KOPT-K1 (cell line): ENCODE data around the gene NRP1.
A peak's percentile ranks its signal among the peaks of the same experiment; 100 is the strongest.
"Not testable (repeated sequence)": the region's sequence is repeated elsewhere in the genome, so short reads cannot be mapped to it uniquely, and the experiment has no call there.

Experiments used
- H3K27ac ChIP-seq: fragments of 200-600 bp; sonication (generic); 2 replicates; pipeline ENCODE4 v1.5.1; 2016; ENCODE audit warnings: antibody characterized with exemption, mild to moderate bottlenecking, low read depth, low read length; ENCODE audit not compliant: poor library complexity, severe bottlenecking
- H3K36me3 ChIP-seq: fragments of 200-600 bp; sonication (generic); 2 replicates; pipeline ENCODE4 v1.5.1; 2017; ENCODE audit warnings: antibody characterized with exemption, mild to moderate bottlenecking, low read length, moderate library complexity; ENCODE audit not compliant: insufficient read depth
- H3K9me3 ChIP-seq: fragments of 200-600 bp; sonication (generic); 2 replicates; pipeline ENCODE4 v1.5.1; 2017; ENCODE audit warnings: antibody characterized with exemption, low read length, mild to moderate bottlenecking; ENCODE audit not compliant: insufficient read depth, poor library complexity, severe bottlenecking

Gene NRP1

DNA sequence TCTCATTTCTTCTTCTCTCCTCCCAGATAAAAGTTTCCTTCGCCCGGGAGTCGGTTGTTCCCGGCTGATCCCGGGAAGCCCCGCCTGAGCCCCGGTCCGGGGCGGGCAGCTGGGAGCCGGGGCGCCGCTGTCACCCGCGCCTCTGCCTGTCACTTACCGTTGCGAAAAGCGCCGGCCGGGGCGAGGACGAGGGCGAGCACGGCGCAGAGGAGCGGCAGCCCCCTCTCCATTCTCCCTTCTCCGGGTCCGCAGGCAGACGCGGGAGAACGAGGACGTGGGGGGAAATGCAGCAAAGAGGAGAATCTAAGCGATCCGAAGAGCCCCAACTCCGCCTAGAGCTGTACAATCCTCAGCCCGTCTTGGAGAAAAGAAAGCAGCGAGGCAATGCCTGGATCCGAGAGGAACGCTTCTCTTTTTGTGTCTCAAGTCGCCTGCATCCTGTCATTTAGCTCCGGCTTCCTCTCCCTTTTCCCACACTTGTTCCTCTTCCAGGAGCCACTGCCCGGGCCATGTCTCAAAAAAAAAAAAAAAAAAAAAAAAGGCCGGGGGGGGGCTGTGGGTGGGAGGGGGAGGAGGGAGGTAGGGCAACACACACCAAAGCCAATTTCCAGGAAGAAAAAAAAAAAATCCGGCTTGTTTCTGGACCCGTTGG lies at the start of gene NRP1:
Gene NRP1 (minus strand): TSS at position 515 of the 652 bp plus-strand sequence. CDS start 285 bp downstream, at position 230.
- no peaks in the 10 kb centered on the region for H3K36me3 ChIP-seq
- no peaks in the 10 kb centered on the region for H3K9me3 ChIP-seq
- peak within 1 kb of the TSS; percentile 5 for H3K27ac ChIP-seq

DNA sequence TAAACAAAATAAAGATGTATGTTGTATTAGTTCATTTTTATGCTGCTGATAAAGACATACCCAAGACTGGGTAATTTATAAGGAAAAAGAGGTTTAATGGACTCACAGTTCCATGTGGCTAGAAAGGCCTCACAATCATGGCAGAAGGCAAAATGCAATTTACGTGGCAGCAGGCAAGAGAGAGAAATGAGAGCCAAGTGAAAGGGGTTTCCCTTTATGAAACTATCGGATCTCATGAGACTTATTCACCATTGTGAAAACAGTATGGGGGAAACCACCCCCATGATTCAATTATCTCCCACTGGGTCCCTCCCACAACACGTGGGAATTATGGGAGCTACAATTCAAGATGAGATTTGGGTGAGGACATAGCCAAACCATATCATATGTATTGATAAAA lies 49.7 kb upstream of the NRP1 start:
- H3K9me3 ChIP-seq, H3K36me3 ChIP-seq: not testable (repeated sequence)

DNA sequence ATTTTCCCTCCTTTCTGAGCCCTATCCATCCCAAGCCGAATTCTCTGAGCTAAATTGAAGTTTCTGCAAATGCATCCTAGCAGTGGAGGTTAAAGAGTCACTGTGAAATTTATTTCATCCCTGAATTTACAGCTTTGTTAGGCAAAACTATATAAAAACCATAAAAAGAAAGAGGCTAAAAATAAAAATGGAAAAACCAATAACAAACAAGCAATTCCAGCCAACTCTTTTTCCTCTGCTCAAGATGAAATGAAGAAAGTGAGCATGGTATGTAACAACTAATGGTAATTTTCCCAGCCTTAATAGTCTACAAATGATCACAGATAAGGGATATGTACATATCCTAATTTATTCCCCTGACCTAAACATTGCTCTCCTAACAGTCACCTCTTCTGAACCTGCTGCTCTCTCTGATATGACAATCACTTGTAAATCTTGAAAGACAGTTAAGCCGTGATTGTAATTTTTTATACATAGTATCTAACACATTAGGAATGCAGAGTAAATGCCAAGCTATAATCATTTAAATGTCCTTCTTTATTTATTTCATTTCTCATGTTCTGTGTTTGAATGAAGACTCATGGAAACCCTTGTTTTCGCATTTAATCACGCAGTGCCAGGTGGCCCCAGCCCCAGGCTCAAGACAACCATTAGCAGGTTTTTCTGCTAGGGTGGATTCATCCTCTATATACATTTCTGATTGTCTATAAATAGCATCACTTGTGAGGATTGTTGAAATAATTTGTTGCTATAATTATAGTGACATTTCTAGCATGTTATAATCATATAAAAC lies 48.6 kb upstream of the NRP1 start:
- H3K9me3 ChIP-seq: no peaks in the 10 kb centered on the region
- no peaks in the 10 kb centered on the region for H3K36me3 ChIP-seq
- H3K27ac ChIP-seq: no peak overlapping the region

More for the DNA sequence above, 49.7 kb upstream of the NRP1 start:
- H3K27ac ChIP-seq: not testable (repeated sequence)

- Histone ChIP-seq H3K9me3 (no peaks in the 10 kb centered on the region), H3K36me3 (no peaks in the 10 kb centered on the region), H3K27ac (no peak overlapping the region)
Observed at GRCh38 chr10:33382216-33382600, 47.7 kb upstream of the NRP1 start.

GRCh38 chr10:33381451-33382215 lies 47.2 kb upstream of the NRP1 start:
- H3K27ac ChIP-seq: no peak overlapping the region
- no peaks in the 10 kb centered on the region for H3K36me3 ChIP-seq
- no peaks in the 10 kb centered on the region for H3K9me3 ChIP-seq

GRCh38 chr10:33377658-33378025 lies 43.2 kb upstream of the NRP1 start:
- no peak overlapping the region for H3K27ac ChIP-seq
- H3K9me3 ChIP-seq: no peaks in the 10 kb centered on the region
- no peaks in the 10 kb centered on the region for H3K36me3 ChIP-seq

DNA sequence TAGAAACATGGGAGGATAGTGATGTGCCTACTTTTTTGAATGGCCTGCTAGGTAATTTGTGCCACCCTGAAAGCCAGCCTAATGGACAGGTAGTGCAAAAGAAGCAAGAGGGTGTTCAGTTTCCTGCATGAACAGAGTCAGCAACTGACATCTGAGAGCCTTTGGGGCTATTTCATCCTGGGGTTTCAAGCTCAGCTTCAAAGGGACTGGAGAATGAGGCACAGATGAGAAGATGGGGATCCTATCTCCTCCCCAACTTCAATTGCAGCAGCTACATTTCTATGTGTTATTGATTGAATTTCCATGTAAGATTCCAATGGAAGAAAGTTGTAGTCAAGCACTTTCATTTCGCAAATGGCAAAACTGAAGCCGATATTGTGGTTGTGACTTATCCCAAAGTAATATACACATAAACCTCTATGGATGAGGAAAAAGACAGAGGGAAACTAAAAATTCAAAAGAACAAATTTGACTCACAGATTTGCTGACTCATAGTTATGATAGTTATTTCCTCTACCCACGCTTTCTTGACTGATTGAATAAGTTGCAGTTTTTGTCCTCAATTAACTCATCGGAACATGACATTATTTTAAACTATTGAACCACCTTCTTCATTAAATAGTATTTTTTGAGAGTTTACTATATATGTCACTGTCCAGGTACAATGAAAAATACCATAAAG lies 42.6 kb upstream of the NRP1 start:
- Histone ChIP-seq H3K9me3 (no peaks in the 10 kb centered on the region), H3K27ac (no peak overlapping the region), H3K36me3 (no peaks in the 10 kb centered on the region)

- no peaks in the 10 kb centered on the region for H3K36me3 ChIP-seq
- no peak overlapping the region for H3K27ac ChIP-seq
- no peaks in the 10 kb centered on the region for H3K9me3 ChIP-seq
Observed at GRCh38 chr10:33376476-33376875, 42.0 kb upstream of the NRP1 start.

DNA sequence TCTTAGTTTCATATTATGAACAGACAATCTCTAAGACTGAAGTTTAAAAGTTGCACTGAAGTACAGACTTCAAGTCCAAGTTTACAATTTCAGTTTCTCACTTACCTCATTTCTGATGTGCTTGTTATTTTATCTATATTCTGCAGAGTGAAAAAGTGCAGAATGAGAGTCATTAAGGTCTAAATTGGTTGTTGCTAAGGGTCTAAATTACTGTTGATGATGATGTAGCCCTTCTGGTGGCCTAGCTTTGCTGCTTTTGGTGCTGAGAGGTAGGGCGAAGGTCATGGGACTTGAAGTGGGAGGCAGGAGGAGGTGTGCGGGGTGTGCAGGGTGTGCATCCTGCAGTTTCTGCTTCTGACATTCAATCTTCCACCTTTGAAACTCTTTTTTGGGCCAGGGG lies 38.8 kb upstream of the NRP1 start:
- no peaks in the 10 kb centered on the region for H3K9me3 ChIP-seq
- no peaks in the 10 kb centered on the region for H3K36me3 ChIP-seq
- no peak overlapping the region for H3K27ac ChIP-seq

GRCh38 chr10:33371234-33371633 lies 36.8 kb upstream of the NRP1 start:
- H3K9me3 ChIP-seq: peaks cover 5% of the 10 kb centered on the region
- H3K27ac ChIP-seq: no peak overlapping the region
- H3K36me3 ChIP-seq: no peaks in the 10 kb centered on the region

DNA sequence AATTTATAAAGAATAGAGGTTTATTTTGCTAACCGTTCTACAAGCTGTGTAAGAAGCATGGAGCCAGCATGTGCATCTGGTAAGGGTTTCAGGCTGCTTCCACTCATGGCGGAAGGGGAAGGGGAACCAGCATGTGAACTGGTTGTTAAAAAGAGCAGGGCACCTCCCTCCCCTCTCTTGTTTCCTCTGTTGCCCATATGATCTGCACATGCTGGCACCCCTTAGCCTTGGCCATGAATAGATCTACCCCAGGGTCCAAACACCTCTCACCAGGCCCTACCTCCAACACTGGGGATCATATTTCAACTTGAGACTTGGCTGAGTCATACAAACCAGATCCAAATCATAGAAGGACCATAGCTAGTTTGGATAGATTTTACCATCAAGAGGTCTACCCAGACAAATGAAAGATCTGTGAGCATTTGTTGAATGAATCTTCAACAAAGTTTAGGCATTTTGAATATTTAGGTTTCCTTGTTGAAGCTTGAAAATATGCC lies 36.0 kb upstream of the NRP1 start:
- H3K36me3 ChIP-seq: no peaks in the 10 kb centered on the region
- H3K27ac ChIP-seq: no peak overlapping the region
- H3K9me3 ChIP-seq: peaks cover 11% of the 10 kb centered on the region

- Histone ChIP-seq H3K9me3 (peaks cover 11% of the 10 kb centered on the region), H3K36me3 (no peaks in the 10 kb centered on the region), H3K27ac (no peak overlapping the region)
Observed at GRCh38 chr10:33368086-33368485, 33.6 kb upstream of the NRP1 start.

DNA sequence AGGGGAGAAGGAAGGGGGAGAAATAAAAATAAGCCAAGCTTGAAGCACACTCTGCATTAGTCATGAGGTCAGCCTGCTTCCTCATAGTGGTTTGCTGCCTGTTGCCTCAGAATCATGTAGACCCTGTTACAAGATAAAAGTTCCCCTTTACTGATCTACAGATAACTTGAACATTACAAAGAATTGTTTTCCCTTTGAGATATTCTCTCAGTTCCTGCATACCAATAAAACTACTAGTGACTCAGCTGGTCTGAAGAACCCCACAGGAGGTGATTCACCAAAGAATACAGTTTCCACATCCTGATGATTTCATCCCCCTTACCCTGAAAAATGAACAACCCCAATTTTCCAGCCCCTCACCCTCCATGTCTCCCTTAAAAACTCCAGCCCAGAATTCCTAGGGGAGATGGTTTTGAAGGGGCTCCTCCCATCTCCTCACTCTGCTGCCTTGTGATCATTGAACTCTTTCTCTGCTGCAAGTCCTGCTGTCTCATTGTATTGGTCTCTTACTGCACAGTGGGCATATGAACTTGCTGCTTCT lies 31.5 kb upstream of the NRP1 start:
- Histone ChIP-seq H3K9me3 (peaks cover 11% of the 10 kb centered on the region), H3K36me3 (no peaks in the 10 kb centered on the region), H3K27ac (no peak overlapping the region)

GRCh38 chr10:33365301-33365700 lies 30.8 kb upstream of the NRP1 start:
- H3K27ac ChIP-seq: no peak overlapping the region
- H3K36me3 ChIP-seq: no peaks in the 10 kb centered on the region
- peaks cover 11% of the 10 kb centered on the region for H3K9me3 ChIP-seq
